ENCODE results near the gene MYOT. TPM values are rescaled to one million over a fixed set of nuclear protein-coding genes. Genes with fewer than 3 reads are reported as not detected.

MYOT gene
- total RNA-seq, 1 experiment from 2014 or later = not detected

- no peaks in the 10 kb centered on the region for H3K23me2 ChIP-seq (ENCODE audit: insufficient read length, low read depth, low read length, poor library complexity, severe bottlenecking)
- H2AFZ ChIP-seq (ENCODE audit: low read length) = no peak overlapping the region
- H3T11ph ChIP-seq (ENCODE audit: low read length) = no peak overlapping the region
- no peak overlapping the region for H4K8ac ChIP-seq (replicated peaks; ENCODE audit: insufficient read length, low read depth, low read length)
- no peaks in the 10 kb centered on the region for H3K79me1 ChIP-seq (ENCODE audit: insufficient read depth, low read depth, low read length, poor library complexity, severe bottlenecking)
- no peak overlapping the region for H2BK20ac ChIP-seq (ENCODE audit: low read depth, low read length, poor library complexity, severe bottlenecking)
- H3K4me3 Mint-ChIP-seq = no peak overlapping the region; a peak in 1 of 5 replicates
- no peak for TF ChIP-seq CTCF (conservative IDR thresholded peaks at IDR 0.05)
- DNase-seq = no peak
- no peaks in the 10 kb centered on the region for H3K36me3 Mint-ChIP-seq (ENCODE audit: insufficient read depth in 1 of 3, low read depth in 3 of 3)
- H3K23ac ChIP-seq (ENCODE audit: insufficient read length, low read depth, low read length) = no peak overlapping the region
- no peak overlapping the region for H2BK5ac ChIP-seq (ENCODE audit: insufficient read length, low read length)
- H3K9me3 Mint-ChIP-seq = no peaks in the 10 kb centered on the region
- no peak overlapping the region for H2BK120ac ChIP-seq (ENCODE audit: low read depth, low read length, poor library complexity, severe bottlenecking)
- no peaks in the 10 kb centered on the region for H3K9me3 ChIP-seq (ENCODE audit: control insufficient read depth, low read depth, low read length)
- no peak overlapping the region for H2BK15ac ChIP-seq (ENCODE audit: low read depth, low read length)
- H3K14ac ChIP-seq (ENCODE audit: insufficient read depth, low read length) = no peak overlapping the region
- no peak overlapping the region for H4K5ac ChIP-seq (ENCODE audit: insufficient read length, low read depth, low read length)
- H3K79me2 ChIP-seq (ENCODE audit: insufficient read depth, low read length) = no peaks in the 10 kb centered on the region
- H4K91ac ChIP-seq (ENCODE audit: insufficient read length, low read depth, low read length) = no peak overlapping the region
- H3K4me1 ChIP-seq (ENCODE audit: insufficient read depth, low read length) = no peaks in the 10 kb centered on the region
- H3K4me2 ChIP-seq (ENCODE audit: insufficient read depth, insufficient read length, low read length) = no peak overlapping the region
- no peak overlapping the region; a peak in 1 of 7 replicates for H3K27ac Mint-ChIP-seq
- H4K20me1 ChIP-seq (ENCODE audit: control insufficient read depth, insufficient read depth, insufficient read length) = no peaks in the 10 kb centered on the region
- no peak overlapping the region for H2AK5ac ChIP-seq (ENCODE audit: insufficient read length, low read length)
- no peaks in the 10 kb centered on the region for H3K27me3 Mint-ChIP-seq (ENCODE audit: low read depth)
- H3K9ac ChIP-seq (ENCODE audit: extremely low read depth, insufficient read length, low read length) = no peak overlapping the region
- WGBS (ENCODE audit: extremely low coverage, insufficient read length, low lambda C conversion rate) = no CpG with 5 or more reads among the region's 5 CpGs
- H3K56ac ChIP-seq (ENCODE audit: insufficient read length, low read depth, low read length) = no peak overlapping the region
- H2BK12ac ChIP-seq (ENCODE audit: insufficient read length, low read depth, low read length) = no peak overlapping the region
- no peaks in the 10 kb centered on the region for H3K4me1 Mint-ChIP-seq
- no peak overlapping the region for H3K18ac ChIP-seq (ENCODE audit: insufficient read length, low read depth, low read length)
- H3K27ac ChIP-seq (ENCODE audit: insufficient read length, low read depth, low read length) = no peak overlapping the region
- no peaks in the 10 kb centered on the region for H3K27me3 ChIP-seq (ENCODE audit: insufficient read depth, low read length)
- H3K4ac ChIP-seq (ENCODE audit: low read depth, low read length) = no peak overlapping the region
Measured at GRCh38 chr5:137901011-137901817, 33.6 kb downstream of the MYOT start.

Measured in H9 (cell line).